ENCODE data around the gene HIVEP3. TPM values are rescaled to one million over a fixed set of nuclear protein-coding genes. Genes with fewer than 3 reads are reported as not detected.
A peak's percentile ranks its signal among the peaks of the same experiment; 100 is the strongest.

HIVEP3 gene
- total RNA-seq, 1 donor from 2014 or later: 6.5 TPM

- DNase-seq (no peak), ATAC-seq (no peak)
- intact Hi-C loops (cut with micrococcal nuclease): no loop called here
These were observed 397.6 kb downstream of the HIVEP3 start for GRCh38 chr1:41520951-41521752.

- DNase-seq (no peak), ATAC-seq (no peak)
- intact Hi-C loops (cut with micrococcal nuclease): no loop called here
These were observed 399.1 kb downstream of the HIVEP3 start for GRCh38 chr1:41519667-41520066.

GRCh38 chr1:41518471-41518870 lies 400.3 kb downstream of the HIVEP3 start:
- ATAC-seq (no peak), DNase-seq (no peak)
- intact Hi-C loops (cut with micrococcal nuclease): no loop called here

GRCh38 chr1:41517062-41517438 lies 401.7 kb downstream of the HIVEP3 start:
- DNase-seq (no peak), ATAC-seq (peak; percentile 4)
- intact Hi-C loops (cut with micrococcal nuclease): no loop called here

- ATAC-seq (peak; percentile 95), DNase-seq (peak; percentile 97)
- intact Hi-C loops (cut with micrococcal nuclease): no loop called here
These were observed 402.3 kb downstream of the HIVEP3 start for GRCh38 chr1:41516168-41517061.

GRCh38 chr1:41515778-41516167 lies 402.9 kb downstream of the HIVEP3 start:
- intact Hi-C loops (cut with micrococcal nuclease): no loop called here
- ATAC-seq: no peak
- DNase-seq: no peak

GRCh38 chr1:41515131-41515678 lies 403.5 kb downstream of the HIVEP3 start:
- intact Hi-C loops (cut with micrococcal nuclease): no loop called here
- DNase-seq (no peak), ATAC-seq (peak; percentile 10)

- intact Hi-C loops (cut with micrococcal nuclease): no loop called here
- DNase-seq (no peak), ATAC-seq (no peak)
These were observed 404.3 kb downstream of the HIVEP3 start for GRCh38 chr1:41514381-41514780.

- intact Hi-C loops (cut with micrococcal nuclease): no loop called here
- no peak for ATAC-seq
- no peak for DNase-seq
These were observed 405.4 kb downstream of the HIVEP3 start for GRCh38 chr1:41513383-41513735.

GRCh38 chr1:41512701-41513382 lies 405.9 kb downstream of the HIVEP3 start:
- peak; percentile 20 for DNase-seq
- intact Hi-C loops (cut with micrococcal nuclease): no loop called here
- no peak for ATAC-seq

- no peak for ATAC-seq
- DNase-seq: no peak
- intact Hi-C loops (cut with micrococcal nuclease): no loop called here
These were observed 407.5 kb downstream of the HIVEP3 start for GRCh38 chr1:41511239-41511540.

- intact Hi-C loops (cut with micrococcal nuclease): no loop called here
- DNase-seq: peak; percentile 33
- no peak for ATAC-seq
These were observed 408.0 kb downstream of the HIVEP3 start for GRCh38 chr1:41510531-41511238.

- ATAC-seq (no peak), DNase-seq (peak; percentile 17)
- intact Hi-C loops (cut with micrococcal nuclease): no loop called here
These were observed 409.5 kb downstream of the HIVEP3 start for GRCh38 chr1:41509270-41509671.

- intact Hi-C loops (cut with micrococcal nuclease): no loop called here
- ATAC-seq: no peak
- DNase-seq: peak; percentile 9
These were observed 410.4 kb downstream of the HIVEP3 start for GRCh38 chr1:41508290-41508689.

GRCh38 chr1:41507836-41508235 lies 410.9 kb downstream of the HIVEP3 start:
- ATAC-seq: no peak
- DNase-seq: no peak
- intact Hi-C loops (cut with micrococcal nuclease): no loop called here

- ATAC-seq (no peak), DNase-seq (peak; percentile 15)
- intact Hi-C loops (cut with micrococcal nuclease): no loop called here
These were observed 411.5 kb downstream of the HIVEP3 start for GRCh38 chr1:41507110-41507720.

GRCh38 chr1:41504114-41505035 lies 414.3 kb downstream of the HIVEP3 start:
- ATAC-seq (peak; percentile 6), DNase-seq (no peak)
- intact Hi-C loops (cut with micrococcal nuclease): no loop called here
